ENCODE results near the gene TBC1D1.

- TF ChIP-seq CTCF (tag by site-specific recombination; IDR thresholded peaks at IDR 0.05) (no peak), ZNF785 (tag by site-specific recombination; IDR thresholded peaks at IDR 0.05) (no peak)
Measured at GRCh38 chr4:37858872-37859271, 32.0 kb upstream of the TBC1D1 start.
